Endothelial cell of umbilical vein (primary cell): ENCODE data around the gene SRSF10. TPM values are rescaled to one million over a fixed set of nuclear protein-coding genes. Genes with fewer than 3 reads are reported as not detected.
"Not testable (repeated sequence)": the region's sequence is repeated elsewhere in the genome, so short reads cannot be mapped to it uniquely, and the experiment has no call there.

ENCODE experiments used
- BruUV-seq: library from RNA; stranded (reverse); fragments of 400-500 nt; replicated peaks from 2 replicates; lab custom pipeline; 2021; lab: Mats Ljungman, UMichigan
- CTCF ChIA-PET: fragments of 300-600, 350-600 bp; sonication (Branson Sonifier 250); formaldehyde crosslinking; loops from one replicate; lab custom pipeline; 2021; ENCODE audit warnings: antibody characterized with exemption, inconsistent platforms; lab: Charles Lee
- POLR2A ChIA-PET: fragments of 300-600, 350-600 bp; sonication (Branson Sonifier 250); formaldehyde crosslinking; loops from one replicate; lab custom pipeline; 2021; ENCODE audit warnings: antibody characterized with exemption, inconsistent platforms; lab: Charles Lee
- DNase-seq: peaks from one replicate; pipeline ENCODE4 v3.0.0-alpha.2; 2011; ENCODE audit warnings: low read depth, low spot score
- FAIRE-seq: peaks from 2 replicates; lab custom pipeline; 2011; peaks lifted over from hg19 to GRCh38; lab: Jason Lieb, UNC
- H2AFZ ChIP-seq: 2 replicates; pipeline ENCODE4 v1.6.0; 2012; ENCODE audit warnings: low read depth, low read length, control low read depth, inconsistent platforms
- H3K27ac ChIP-seq: 2 replicates; pipeline ENCODE4 v1.5.1; 2011; ENCODE audit warnings: low read depth, mild to moderate bottlenecking, control low read depth, low read length, moderate library complexity; ENCODE audit not compliant: insufficient read depth
- H3K27me3 ChIP-seq, 2 experiments: 2 replicates each; pipeline versions ENCODE4 v1.6.0 to v1.6.1; 2011; ENCODE audit warnings: low read length in 2 of 2, mixed read lengths in 1 of 2; ENCODE audit not compliant: control insufficient read depth in 2 of 2, insufficient read depth in 2 of 2
- H3K36me3 ChIP-seq, 2 experiments: 2 replicates in 1 of 2; 3 replicates in 1 of 2; pipeline ENCODE4 v1.5.1; 2011; ENCODE audit warnings: low read length in 2 of 2, mild to moderate bottlenecking in 1 of 2, moderate library complexity in 1 of 2; ENCODE audit not compliant: control insufficient read depth in 2 of 2, insufficient read depth in 2 of 2; ENCODE audit errors: extremely low read depth in 1 of 2
- H3K4me1 ChIP-seq: 3 replicates; pipeline ENCODE4 v1.5.1; 2011; ENCODE audit warnings: mild to moderate bottlenecking, low read length; ENCODE audit not compliant: control insufficient read depth, insufficient read depth; ENCODE audit errors: extremely low read depth
- H3K4me2 ChIP-seq: 2 replicates; pipeline ENCODE4 v1.6.1; 2011; ENCODE audit warnings: low read length, control low read depth, mixed read lengths; ENCODE audit not compliant: insufficient read depth
- H3K4me3 ChIP-seq, 3 experiments: fragments of 200-600 bp in 1 of 3; sonication (generic), shearing (Covaris generic) in 1 of 3; replicated peaks in 1 of 3; 2 replicates each; pipeline ENCODE4 v1.5.1; 2011 to 2016; ENCODE audit warnings: control low read depth in 3 of 3, low read length in 3 of 3, mild to moderate bottlenecking in 2 of 3, inconsistent platforms in 1 of 3, low read depth in 1 of 3, moderate library complexity in 1 of 3; ENCODE audit not compliant: insufficient read depth in 1 of 3
- H3K79me2 ChIP-seq: 2 replicates; pipeline ENCODE4 v1.6.0; 2012; ENCODE audit warnings: low read length, inconsistent platforms; ENCODE audit not compliant: control insufficient read depth, insufficient read depth
- H3K9ac ChIP-seq: replicated peaks from 2 replicates; pipeline ENCODE3; 2011; ENCODE audit warnings: low read length, control low read depth; ENCODE audit not compliant: insufficient read depth; ENCODE audit errors: extremely low read depth
- H3K9me1 ChIP-seq: replicated peaks from 3 replicates; pipeline ENCODE4 v1.6.0; 2011; ENCODE audit warnings: mild to moderate bottlenecking, low read length; ENCODE audit not compliant: control insufficient read depth, insufficient read depth; ENCODE audit errors: extremely low read depth
- H3K9me3 ChIP-seq: replicated peaks from 2 replicates; pipeline ENCODE4 v1.5.1; 2012; ENCODE audit warnings: low read length, inconsistent platforms; ENCODE audit not compliant: control insufficient read depth, insufficient read depth
- H4K20me1 ChIP-seq: replicated peaks from 2 replicates; pipeline ENCODE3; 2011; ENCODE audit warnings: mild to moderate bottlenecking, low read length; ENCODE audit not compliant: control insufficient read depth, insufficient read depth; ENCODE audit errors: extremely low read depth
- EZH2 ChIP-seq: IDR thresholded peaks from 2 replicates; pipeline ENCODE4 v1.6.1; 2012; ENCODE audit warnings: borderline replicate concordance, low read depth, mild to moderate bottlenecking, moderate library complexity, low read length, inconsistent platforms; ENCODE audit not compliant: severe bottlenecking
- FOS ChIP-seq: IDR thresholded peaks from 2 replicates; pipeline ENCODE4 v1.6.1; 2011; ENCODE audit warnings: mild to moderate bottlenecking, low read length, moderate library complexity, borderline replicate concordance; ENCODE audit not compliant: insufficient read depth
- GATA2 ChIP-seq: IDR thresholded peaks from 2 replicates; pipeline ENCODE4 v1.7.0; 2011; ENCODE audit warnings: low read depth, mild to moderate bottlenecking, moderate library complexity, mixed read lengths, low read length; ENCODE audit not compliant: insufficient read length, insufficient read depth
- JUN ChIP-seq: IDR thresholded peaks from 2 replicates; pipeline ENCODE4 v1.6.1; 2011; ENCODE audit warnings: borderline replicate concordance, low read depth; ENCODE audit not compliant: insufficient read length, insufficient read depth
- MAX ChIP-seq: IDR thresholded peaks from 2 replicates; pipeline ENCODE4 v1.6.1; 2011; ENCODE audit not compliant: insufficient read depth, insufficient read length
- MYC ChIP-seq: IDR thresholded peaks from one replicate; pipeline ENCODE4 v1.6.1; 2011; ENCODE audit warnings: mild to moderate bottlenecking, low read depth, low read length
- POLR2A ChIP-seq: IDR thresholded peaks from 2 replicates; pipeline ENCODE4 v1.6.1; 2012; ENCODE audit warnings: low read depth, mild to moderate bottlenecking, control low read depth, low read length
- POLR2AphosphoS5 ChIP-seq: IDR thresholded peaks from 2 replicates; pipeline ENCODE4 v1.6.1; 2012; ENCODE audit warnings: low read depth, mild to moderate bottlenecking, control low read depth, low read length, moderate library complexity; ENCODE audit not compliant: insufficient read depth
- dilution Hi-C: fragments of 300-500 bp; cut with MboI; formaldehyde crosslinking; loops from one replicate; pipeline ENCODE4 v1.15.0; 2019; ENCODE audit warnings: low sequenced_read_pairs; ENCODE audit not compliant: extremely low pct_ligation_motif_present
- intact Hi-C: fragments of 100-400 bp; cut with micrococcal nuclease; formaldehyde crosslinking; loops from one replicate; pipeline ENCODE4 v1.10.0; 2022
- polyA plus RNA-seq, 4 experiments: library from polyadenylated mRNA; depleted of rRNA in 3 of 4; stranded (reverse) in 3 of 4; unstranded in 1 of 4; fragments of >200 nt; gene quantifications; 2 replicates each; pipeline versions ENCODE4 v1.2.1 to v1.2.3, GENCODE V29; 2011 to 2012; ENCODE audit warnings: missing spikeins in 1 of 4
- total RNA-seq: library from RNA; stranded (reverse); gene quantifications from 2 replicates; pipeline ENCODE4 v1.2.3, GENCODE V29; 2021
- TF ChIP-seq, protein P1 (sequence below), 2 donors: IDR thresholded peaks; 1 replicate in 1 of 2; 2 replicates in 1 of 2; pipeline ENCODE4 v1.5.1; 2011; ENCODE audit warnings: low read length in 2 of 2, mild to moderate bottlenecking in 2 of 2, moderate library complexity in 2 of 2, control low read depth in 1 of 2, inconsistent platforms in 1 of 2, low read depth in 1 of 2; ENCODE audit not compliant: insufficient read depth in 1 of 2; ENCODE audit errors: extremely low read depth in 1 of 2

The SRSF10 gene
- total and polyA plus RNA-seq, 2 donors (not counting 3 experiments of a cell fraction or from before 2014, with no cell fraction given) = 124 to 135 TPM

GRCh38 chr1:24015221-24016210, 35.4 kb upstream of the SRSF10 start:
- H3K4me2 ChIP-seq = no peak overlapping the region
- no peak overlapping the region for H3K9ac ChIP-seq
- H3K79me2 ChIP-seq = no peaks in the 10 kb centered on the region
- no peaks in the 10 kb centered on the region for H3K36me3 ChIP-seq
- H3K9me1 ChIP-seq = no peaks in the 10 kb centered on the region
- H3K4me1 ChIP-seq = peaks cover 6% of the 10 kb centered on the region
- no peak for TF ChIP-seq MAX
- no peak for TF ChIP-seq EZH2
- no peak for TF ChIP-seq POLR2A
- TF ChIP-seq MYC = no peak
- TF ChIP-seq FOS = no peak
- no peak for TF ChIP-seq POLR2AphosphoS5
- TF ChIP-seq, protein P1, sequence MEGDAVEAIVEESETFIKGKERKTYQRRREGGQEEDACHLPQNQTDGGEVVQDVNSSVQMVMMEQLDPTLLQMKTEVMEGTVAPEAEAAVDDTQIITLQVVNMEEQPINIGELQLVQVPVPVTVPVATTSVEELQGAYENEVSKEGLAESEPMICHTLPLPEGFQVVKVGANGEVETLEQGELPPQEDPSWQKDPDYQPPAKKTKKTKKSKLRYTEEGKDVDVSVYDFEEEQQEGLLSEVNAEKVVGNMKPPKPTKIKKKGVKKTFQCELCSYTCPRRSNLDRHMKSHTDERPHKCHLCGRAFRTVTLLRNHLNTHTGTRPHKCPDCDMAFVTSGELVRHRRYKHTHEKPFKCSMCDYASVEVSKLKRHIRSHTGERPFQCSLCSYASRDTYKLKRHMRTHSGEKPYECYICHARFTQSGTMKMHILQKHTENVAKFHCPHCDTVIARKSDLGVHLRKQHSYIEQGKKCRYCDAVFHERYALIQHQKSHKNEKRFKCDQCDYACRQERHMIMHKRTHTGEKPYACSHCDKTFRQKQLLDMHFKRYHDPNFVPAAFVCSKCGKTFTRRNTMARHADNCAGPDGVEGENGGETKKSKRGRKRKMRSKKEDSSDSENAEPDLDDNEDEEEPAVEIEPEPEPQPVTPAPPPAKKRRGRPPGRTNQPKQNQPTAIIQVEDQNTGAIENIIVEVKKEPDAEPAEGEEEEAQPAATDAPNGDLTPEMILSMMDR (IDR thresholded peaks at IDR 0.05; ENCODE audit: extremely low read depth in 1 of 2, insufficient read depth in 1 of 2, low read depth in 1 of 2, low read length in 2 of 2) = no peak
- no peak for TF ChIP-seq JUN
- no peak for TF ChIP-seq GATA2
- H4K20me1 ChIP-seq = no peaks in the 10 kb centered on the region
- no peak overlapping the region for H3K27ac ChIP-seq
- no peaks in the 10 kb centered on the region for H3K27me3 ChIP-seq
- H3K9me3 ChIP-seq = no peaks in the 10 kb centered on the region
- no peak for FAIRE-seq
- no peak for DNase-seq
- ChIA-PET CTCF (interaction anchor here (1.3 to 1.6 kb wide), 2 partner anchors 13 to 28 kb away, joined by 3 to 4 read pairs; no protein-coding TSS in a partner anchor), POLR2A (no interaction called here)
- H2AFZ ChIP-seq = no peak overlapping the region
- intact Hi-C loops = no loop called here
- BruUV-seq = no TSS peak
- H3K4me3 ChIP-seq = no peak overlapping the region
- dilution Hi-C loops = no loop called here

- peaks cover 24% of the 10 kb centered on the region for H3K4me1 ChIP-seq
- H3K27me3 ChIP-seq, POLR2A ChIA-PET, H4K20me1 ChIP-seq, FAIRE-seq, H3K4me2 ChIP-seq, H3K36me3 ChIP-seq, H3K27ac ChIP-seq, H3K4me3 ChIP-seq, BruUV-seq, H3K9ac ChIP-seq, H3K79me2 ChIP-seq, dilution Hi-C loops, H3K9me3 ChIP-seq, H3K9me1 ChIP-seq, H2AFZ ChIP-seq, intact Hi-C loops, DNase-seq: not testable (repeated sequence)
- CTCF ChIA-PET = interaction anchor here (0.6 to 1.9 kb wide), 2 partner anchors 15 to 25 kb away, joined by 3 to 10 read pairs; no protein-coding TSS in a partner anchor
These were observed 32.8 kb upstream of the SRSF10 start for GRCh38 chr1:24012878-24013277.
